Heart left ventricle (tissue), 13 donors: Measurements from ENCODE around the gene ARPP19.

Experiments
- POLR2A ChIP-seq, 2 donors: fragments of 450-650 bp; IDR thresholded peaks; one replicate each; pipeline ENCODE4 v1.6.1; 2017; ENCODE audit warnings: antibody characterized with exemption in 2 of 2, mild to moderate bottlenecking in 2 of 2, moderate library complexity in 2 of 2
- TF ChIP-seq, protein P1 (sequence below), 12 donors: fragments of 200-600 bp; sonication (generic) in 4 of 12; IDR thresholded peaks; one replicate each; pipeline versions ENCODE4 v1.5.0 to v1.8.0; 2018 to 2022; ENCODE audit warnings: antibody characterized with exemption in 12 of 12, mild to moderate bottlenecking in 5 of 12
- donor health status: ischemic (EF 13 %, LVEDD 7.1; RV severe dilation, severe dysfunction).
- donor health status: DM: no; HTN: yes; CAD: no.
- donor health status: DM: no; HTN: no; CAD: no.
- donor health status: ischemic (EF 25% LVEDD 6.9; RV normal size, moderate dysfunction).
- donor health status: ischemic (EF 25% LVEDD 5.7; RV mildly dilated, moderate dysfunction).
- donor health status: ischemic (EF 35%, LVEDD 5.7; RV mildly dilated, moderate dysfunction).
- donor health status: nonischemic (EF 11% LVEDD 7.7; RV severe dilation, severe dysfunction).
- donor health status: DM: yes; HTN: yes; CAD: no.
- donor health status: PGD.
- donor health status: ischemic (EF 29% LVEDD 5.4; RV normal size, mild dysfunction).
- donor health status: nonischemic (EF 23%, LVEDD 6.1; RV moderate dilation, normal function).

DNA sequence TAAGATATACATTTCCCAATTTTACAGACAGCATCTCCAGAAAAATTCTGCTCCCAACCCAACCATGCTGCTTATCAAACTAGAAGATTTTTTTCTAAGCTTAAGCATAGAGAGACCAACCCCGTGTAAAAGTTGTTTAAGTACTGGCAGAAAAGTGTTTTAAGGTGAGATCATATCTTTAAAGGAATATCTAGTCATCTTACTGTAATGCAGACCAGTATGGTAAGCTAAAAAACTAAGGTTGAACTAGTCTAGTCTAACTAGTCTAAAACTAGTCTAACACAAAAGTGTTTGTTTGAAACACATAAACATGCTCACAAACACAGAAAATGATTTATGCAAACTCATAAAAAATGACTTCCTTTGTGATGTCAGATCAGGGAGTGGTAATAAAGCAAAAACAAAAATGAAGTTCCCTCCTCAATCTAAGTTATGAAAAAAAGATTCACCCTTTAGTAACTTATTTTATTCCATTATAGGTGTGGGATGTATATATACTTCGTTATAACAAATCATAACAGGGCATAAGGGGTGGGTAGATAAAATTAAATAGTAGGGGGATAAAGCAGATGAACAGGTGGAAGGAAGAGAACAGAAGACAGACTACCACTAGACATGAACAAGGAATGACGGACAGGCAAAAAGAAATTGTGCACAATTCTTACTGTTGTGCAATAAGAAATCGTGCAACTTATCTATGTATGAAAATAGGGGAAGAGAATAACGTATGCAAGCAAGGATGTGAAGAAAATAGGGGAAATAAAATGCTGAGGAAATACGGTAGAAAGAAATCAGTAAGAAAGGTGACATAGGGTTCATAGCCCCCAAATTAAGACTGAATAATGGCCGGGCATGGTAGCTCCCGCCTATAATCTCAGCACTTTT is 50.1 kb downstream of the ARPP19 start:
- TF ChIP-seq POLR2A (IDR thresholded peaks at IDR 0.05), result no peak
- TF ChIP-seq, protein P1, sequence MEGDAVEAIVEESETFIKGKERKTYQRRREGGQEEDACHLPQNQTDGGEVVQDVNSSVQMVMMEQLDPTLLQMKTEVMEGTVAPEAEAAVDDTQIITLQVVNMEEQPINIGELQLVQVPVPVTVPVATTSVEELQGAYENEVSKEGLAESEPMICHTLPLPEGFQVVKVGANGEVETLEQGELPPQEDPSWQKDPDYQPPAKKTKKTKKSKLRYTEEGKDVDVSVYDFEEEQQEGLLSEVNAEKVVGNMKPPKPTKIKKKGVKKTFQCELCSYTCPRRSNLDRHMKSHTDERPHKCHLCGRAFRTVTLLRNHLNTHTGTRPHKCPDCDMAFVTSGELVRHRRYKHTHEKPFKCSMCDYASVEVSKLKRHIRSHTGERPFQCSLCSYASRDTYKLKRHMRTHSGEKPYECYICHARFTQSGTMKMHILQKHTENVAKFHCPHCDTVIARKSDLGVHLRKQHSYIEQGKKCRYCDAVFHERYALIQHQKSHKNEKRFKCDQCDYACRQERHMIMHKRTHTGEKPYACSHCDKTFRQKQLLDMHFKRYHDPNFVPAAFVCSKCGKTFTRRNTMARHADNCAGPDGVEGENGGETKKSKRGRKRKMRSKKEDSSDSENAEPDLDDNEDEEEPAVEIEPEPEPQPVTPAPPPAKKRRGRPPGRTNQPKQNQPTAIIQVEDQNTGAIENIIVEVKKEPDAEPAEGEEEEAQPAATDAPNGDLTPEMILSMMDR (IDR thresholded peaks at IDR 0.05), result no peak
